GM18502 (cell line): ENCODE data around the gene IMMT.
"Not testable (repeated sequence)": the region's sequence is repeated elsewhere in the genome, so short reads cannot be mapped to it uniquely, and the experiment has no call there.

Experiments
- ATAC-seq: cut with Tn5 transposase; IDR thresholded peaks from one replicate; pipeline ENCODE4 v1.9.1; 2021; ENCODE audit warnings: mild to moderate bottlenecking; ENCODE audit not compliant: unreplicated experiment, poor library complexity

The IMMT gene

GRCh38 chr2:86195055-86195807, at the start of gene IMMT:
Gene IMMT, minus strand, starts transcription at chr2:86195462. Its CDS starts 80 bp downstream, at chr2:86195382.
- peak; percentile 83 for ATAC-seq

- ATAC-seq, result not testable (repeated sequence)
Measured at GRCh38 chr2:86244781-86245180, 49.5 kb upstream of the IMMT start.

- peak; percentile 55 for ATAC-seq
Measured at GRCh38 chr2:86243950-86244733, 48.9 kb upstream of the IMMT start.

GRCh38 chr2:86243272-86243671, 48.0 kb upstream of the IMMT start:
- ATAC-seq, result no peak

- ATAC-seq, result no peak
Measured at GRCh38 chr2:86241611-86242010, 46.3 kb upstream of the IMMT start.

GRCh38 chr2:86240251-86240650, 45.0 kb upstream of the IMMT start:
- ATAC-seq, result no peak

- no peak for ATAC-seq
Measured at GRCh38 chr2:86239745-86240144, 44.5 kb upstream of the IMMT start.

- no peak for ATAC-seq
Measured at GRCh38 chr2:86239326-86239725, 44.1 kb upstream of the IMMT start.

GRCh38 chr2:86238354-86238753, 43.1 kb upstream of the IMMT start:
- ATAC-seq, result peak; percentile 97

GRCh38 chr2:86237172-86237571, 41.9 kb upstream of the IMMT start:
- no peak for ATAC-seq

- ATAC-seq, result no peak
Measured at GRCh38 chr2:86235196-86235980, 40.1 kb upstream of the IMMT start.

- ATAC-seq, result no peak
Measured at GRCh38 chr2:86234563-86235131, 39.4 kb upstream of the IMMT start.

GRCh38 chr2:86233436-86233835, 38.2 kb upstream of the IMMT start:
- no peak for ATAC-seq

- ATAC-seq, result no peak
Measured at GRCh38 chr2:86232910-86233309, 37.6 kb upstream of the IMMT start.

- ATAC-seq, result no peak
Measured at GRCh38 chr2:86232373-86232784, 37.1 kb upstream of the IMMT start.

GRCh38 chr2:86231680-86232372, 36.6 kb upstream of the IMMT start:
- ATAC-seq, result no peak

- ATAC-seq, result no peak
Measured at GRCh38 chr2:86230961-86231360, 35.7 kb upstream of the IMMT start.

- no peak for ATAC-seq
Measured at GRCh38 chr2:86229221-86229620, 34.0 kb upstream of the IMMT start.

GRCh38 chr2:86228574-86228973, 33.3 kb upstream of the IMMT start:
- ATAC-seq, result not testable (repeated sequence)

- no peak for ATAC-seq
Measured at GRCh38 chr2:86227685-86228084, 32.4 kb upstream of the IMMT start.
